GM15510 (cell line): ENCODE measurements around the gene USP44.

ENCODE experiments used
- POLR2A ChIP-seq: IDR thresholded peaks from 3 replicates; pipeline ENCODE4 v1.6.1; 2011; ENCODE audit warnings: borderline replicate concordance; ENCODE audit not compliant: insufficient read length; ENCODE audit errors: extremely low read depth

Gene USP44

GRCh38 chr12:95522692-95523091 lies 28.6 kb downstream of the USP44 start:
- TF ChIP-seq POLR2A = no peak

DNA sequence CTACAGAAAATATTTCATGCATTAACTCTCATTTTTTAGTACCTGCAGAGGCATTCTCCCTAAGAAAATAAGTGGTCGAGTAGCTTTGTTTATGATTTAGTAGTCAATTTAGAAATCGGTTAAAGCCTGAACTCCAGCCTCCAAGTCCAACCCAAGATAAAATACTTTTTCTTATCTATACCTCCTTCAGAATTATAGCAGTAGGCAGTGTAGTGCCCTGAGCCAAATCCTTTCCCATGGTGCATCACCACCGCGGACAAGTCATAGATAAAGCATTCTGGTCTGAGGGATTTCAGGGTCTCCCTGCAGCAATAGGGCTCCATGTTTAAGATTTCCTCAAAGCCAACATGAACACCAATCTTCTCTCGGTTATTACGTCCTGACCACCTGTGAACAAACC lies 30.5 kb downstream of the USP44 start:
- TF ChIP-seq POLR2A = no peak

- no peak for TF ChIP-seq POLR2A
Measured at GRCh38 chr12:95518944-95519343, 32.3 kb downstream of the USP44 start.

- TF ChIP-seq POLR2A = no peak
Measured at GRCh38 chr12:95517246-95517645, 34.0 kb downstream of the USP44 start.

DNA sequence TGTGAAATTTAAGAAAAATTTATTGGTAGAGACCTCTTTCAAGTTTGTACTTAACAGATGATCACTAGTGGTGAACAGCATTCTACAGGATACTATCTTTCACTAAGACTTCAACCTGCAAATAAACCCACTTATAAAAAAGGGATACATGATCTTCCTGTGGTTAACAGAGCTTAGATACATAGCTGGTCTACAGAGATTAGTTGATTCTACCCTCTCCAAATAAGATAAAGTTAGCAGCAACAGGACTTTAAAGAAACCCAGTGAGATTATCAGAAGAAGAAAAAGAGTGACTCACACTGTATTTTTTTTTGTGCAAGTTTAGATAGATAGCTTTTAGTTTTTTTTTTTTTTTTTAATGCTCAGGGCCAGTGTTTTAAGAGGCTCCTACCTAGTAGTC lies 34.5 kb downstream of the USP44 start:
- no peak for TF ChIP-seq POLR2A

DNA sequence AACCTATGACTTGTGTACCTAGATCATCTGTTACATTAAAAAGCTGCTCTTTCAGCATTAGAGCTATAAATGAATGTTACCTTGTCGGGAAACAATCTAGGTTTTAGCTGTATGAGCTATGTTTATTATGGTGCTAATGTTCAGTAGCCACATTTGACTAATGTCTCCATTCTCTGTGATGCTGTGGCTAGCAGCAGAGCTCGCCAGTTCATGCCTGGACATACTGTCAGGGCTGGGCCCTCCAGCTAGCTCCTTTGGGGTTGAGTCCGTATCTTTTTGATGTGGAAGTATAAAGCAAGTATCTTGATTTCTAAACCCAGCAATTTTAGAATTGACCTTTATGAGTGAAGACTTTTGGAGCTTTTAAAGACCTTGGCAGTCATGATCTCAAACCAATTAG lies 36.1 kb downstream of the USP44 start:
- no peak for TF ChIP-seq POLR2A

DNA sequence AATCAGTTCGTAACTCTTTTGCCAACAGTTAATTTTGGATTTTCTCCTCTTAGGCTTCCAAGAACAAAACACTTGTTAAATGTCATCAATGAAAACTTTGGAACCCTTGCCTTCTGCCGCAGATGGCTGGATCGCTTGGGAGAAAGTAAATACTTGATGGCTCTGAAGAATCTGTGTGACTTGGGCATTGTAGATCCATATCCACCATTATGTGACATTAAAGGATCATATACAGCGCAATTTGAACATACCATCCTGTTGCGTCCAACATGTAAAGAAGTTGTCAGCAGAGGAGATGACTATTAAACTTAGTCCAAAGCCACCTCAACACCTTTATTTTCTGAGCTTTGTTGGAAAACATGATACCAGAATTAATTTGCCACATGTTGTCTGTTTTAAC lies 37.7 kb downstream of the USP44 start:
- TF ChIP-seq POLR2A = no peak

DNA sequence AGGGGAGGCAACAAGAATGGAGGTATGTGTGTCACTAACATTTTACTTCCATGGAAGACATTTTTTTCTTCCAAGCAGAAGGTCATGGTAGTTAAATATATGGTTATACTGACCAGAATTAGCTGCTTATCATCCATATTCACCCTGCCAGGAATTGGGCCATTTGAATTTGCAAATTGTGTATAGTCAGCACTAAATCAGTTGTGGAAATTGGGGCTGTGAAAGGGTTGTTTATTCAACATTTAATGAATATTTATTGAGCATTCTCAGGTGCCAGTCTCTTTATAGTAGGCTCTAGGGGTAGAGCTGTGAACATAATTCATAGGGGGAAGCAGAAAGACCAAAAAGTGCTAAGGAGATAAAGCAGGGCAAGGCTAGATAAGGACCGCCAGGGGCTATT lies 39.3 kb downstream of the USP44 start:
- TF ChIP-seq POLR2A = no peak

DNA sequence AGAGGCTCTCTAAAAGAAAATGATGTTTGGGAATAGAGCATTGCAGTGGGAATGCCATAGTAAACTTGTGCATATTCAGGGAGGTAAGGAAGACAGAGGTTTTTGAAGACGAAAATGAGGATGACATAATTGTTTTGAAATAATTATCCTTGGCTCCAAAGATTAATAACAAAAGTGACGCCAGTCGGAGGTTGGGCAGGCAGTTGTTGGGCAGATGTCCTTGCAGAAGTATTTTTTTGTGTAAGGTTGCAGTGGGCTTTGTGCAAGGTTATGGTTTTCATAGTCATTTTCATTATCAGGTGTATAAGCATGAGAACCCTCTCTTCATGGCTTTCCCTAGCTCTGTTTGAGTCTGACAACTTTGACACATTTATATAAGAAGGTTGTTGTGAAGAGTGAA lies 42.0 kb downstream of the USP44 start:
- no peak for TF ChIP-seq POLR2A

DNA sequence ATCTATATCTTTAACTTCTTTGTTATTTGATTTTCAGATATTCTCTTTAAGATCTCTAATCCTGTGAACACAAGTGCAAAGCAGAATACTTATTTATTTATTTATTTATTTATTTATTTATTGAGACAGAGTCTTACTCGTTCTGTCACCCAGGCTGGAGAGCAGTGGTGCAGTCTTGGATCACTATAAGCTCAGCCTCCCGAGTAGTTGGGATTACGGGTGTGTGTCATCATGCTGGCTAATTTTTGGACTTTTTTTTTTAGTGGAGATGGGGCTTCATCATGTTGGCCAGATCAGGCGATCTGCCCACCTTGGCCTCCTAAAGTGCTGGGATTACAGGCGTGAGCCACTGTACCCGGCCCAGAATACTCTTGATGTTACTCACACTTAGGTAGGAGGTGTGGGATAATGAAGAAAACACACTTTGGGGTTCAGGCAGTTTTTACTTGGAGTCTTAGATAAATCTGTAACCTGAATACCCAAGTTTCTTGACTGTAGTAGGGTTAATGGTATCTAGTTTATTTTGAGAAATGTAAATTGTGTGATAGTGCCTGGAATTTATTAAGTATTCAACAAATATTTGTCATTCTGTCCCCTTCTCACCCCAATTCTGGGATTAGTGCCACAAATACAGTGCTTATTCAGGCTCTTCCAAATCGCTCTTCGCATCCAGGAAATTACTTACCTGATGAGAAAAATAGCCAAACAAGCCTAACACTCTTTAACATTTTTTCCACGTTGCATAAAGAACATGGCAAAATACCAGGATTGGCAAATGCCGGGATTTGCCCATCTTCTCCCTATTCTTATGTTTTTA lies 44.4 kb downstream of the USP44 start:
- no peak for TF ChIP-seq POLR2A

GRCh38 chr12:95505039-95505438 lies 46.2 kb downstream of the USP44 start:
- TF ChIP-seq POLR2A = no peak

- no peak for TF ChIP-seq POLR2A
Measured at GRCh38 chr12:95504140-95504539, 47.1 kb downstream of the USP44 start.

DNA sequence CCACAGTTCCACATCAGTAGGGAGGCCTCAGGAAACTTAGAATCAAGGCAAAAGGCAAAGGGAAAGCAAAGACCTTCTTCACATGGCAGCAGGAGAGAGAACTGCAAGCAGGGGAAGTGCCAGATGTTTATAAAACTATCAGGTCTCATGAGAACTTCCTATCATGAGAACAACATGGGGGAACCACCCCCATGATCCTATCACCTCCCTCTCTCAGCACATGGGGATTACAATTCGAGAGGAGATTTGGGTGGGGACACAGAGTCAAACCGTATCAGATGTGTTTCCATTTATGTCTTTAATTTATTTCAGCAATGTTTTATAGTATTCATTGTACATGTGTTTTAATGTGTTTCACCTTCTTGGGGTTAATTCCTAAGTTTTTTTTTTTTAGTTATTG lies 51.5 kb downstream of the USP44 start:
- TF ChIP-seq POLR2A = no peak

DNA sequence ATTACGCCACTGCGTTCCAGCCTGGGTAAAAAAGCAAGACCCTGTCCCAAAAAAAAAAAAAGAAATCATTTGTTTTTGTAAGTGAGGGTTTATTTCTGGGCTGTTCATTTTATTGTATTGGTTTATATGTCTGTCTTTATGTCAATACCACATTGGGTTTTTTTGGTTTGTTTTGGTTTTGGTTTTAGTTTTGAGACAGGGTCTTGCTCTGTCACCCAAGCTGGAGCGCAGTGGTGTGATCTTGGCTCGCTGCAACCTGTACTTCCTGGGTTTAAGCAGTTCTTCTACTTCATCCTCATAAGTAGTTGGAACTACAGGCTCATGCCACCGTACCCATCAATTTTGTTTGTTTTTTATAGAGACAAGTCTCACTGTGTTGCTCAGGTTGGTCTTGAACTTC lies 52.3 kb downstream of the USP44 start:
- TF ChIP-seq POLR2A = no peak

- TF ChIP-seq POLR2A = no peak
Measured at GRCh38 chr12:95497031-95497430, 54.2 kb downstream of the USP44 start.

DNA sequence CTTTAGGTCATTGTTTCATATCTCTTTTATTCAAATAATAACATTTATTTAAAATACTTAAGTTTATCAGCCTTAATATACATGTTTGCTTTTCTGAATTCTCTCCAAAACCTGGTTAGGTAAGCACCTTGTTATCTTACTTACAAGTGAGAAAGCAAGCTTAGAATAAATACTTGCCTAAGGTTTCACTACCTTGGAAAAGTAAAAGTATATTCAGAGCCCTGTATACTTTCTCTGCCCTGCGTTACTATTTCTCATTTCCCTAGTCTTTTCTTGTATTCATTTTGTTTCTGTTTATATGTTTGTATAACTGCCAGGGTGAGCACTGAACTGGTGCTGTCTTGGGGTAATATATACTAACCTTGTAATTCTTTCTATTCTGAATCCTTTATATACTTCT lies 55.8 kb downstream of the USP44 start:
- TF ChIP-seq POLR2A = no peak

DNA sequence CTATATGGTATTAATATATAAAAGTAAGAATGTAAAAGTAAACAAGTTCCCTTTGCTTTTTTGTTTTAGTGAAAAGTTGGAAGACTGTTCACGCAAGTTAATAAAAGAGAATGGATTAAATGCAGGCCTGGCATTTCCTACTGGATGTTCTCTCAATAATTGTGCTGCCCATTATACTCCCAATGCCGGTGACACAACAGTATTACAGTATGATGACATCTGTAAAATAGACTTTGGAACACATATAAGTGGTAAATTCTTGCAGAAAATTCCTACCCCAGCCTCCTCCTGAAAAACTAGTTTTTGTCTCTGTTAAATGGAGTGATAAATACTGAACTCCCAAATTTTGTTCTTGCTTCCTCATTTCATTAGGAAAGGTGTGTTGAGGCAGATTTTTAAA lies 56.4 kb downstream of the USP44 start:
- no peak for TF ChIP-seq POLR2A
